HG03439 (cell line): ENCODE results near the gene SUN2.

ENCODE experiments used
- ATAC-seq: cut with Tn5 transposase; IDR thresholded peaks from one replicate; pipeline ENCODE4 v1.9.1; 2021; ENCODE audit warnings: mild to moderate bottlenecking, moderate library complexity; ENCODE audit not compliant: unreplicated experiment

The SUN2 gene

DNA sequence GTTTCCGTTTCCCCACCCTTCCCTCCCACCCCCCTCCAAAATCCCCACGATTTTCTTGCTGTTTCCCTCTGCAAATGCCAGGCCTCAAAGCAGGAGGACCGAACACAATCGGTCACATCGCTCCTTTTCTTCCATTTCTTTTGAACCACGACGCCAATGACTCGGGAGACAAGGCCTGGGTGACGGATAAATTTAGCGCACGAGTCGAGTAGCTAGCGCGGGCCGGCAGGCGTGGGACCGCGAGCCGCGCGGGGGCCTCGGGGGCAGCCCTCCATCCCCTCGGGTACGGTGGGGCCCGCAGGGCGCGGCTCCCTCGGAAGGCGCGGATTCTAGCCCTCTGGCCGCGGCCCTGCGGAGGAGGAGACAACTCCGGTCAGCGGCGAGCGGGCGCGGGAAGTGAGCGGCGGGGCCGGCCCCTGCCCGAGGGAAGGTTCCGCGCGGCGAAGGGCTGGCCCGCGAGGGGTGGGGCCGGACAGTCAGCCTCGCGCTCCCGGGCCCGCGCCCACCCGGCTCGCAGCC lies 55.5 kb downstream of the SUN2 start:
- ATAC-seq: no peak

DNA sequence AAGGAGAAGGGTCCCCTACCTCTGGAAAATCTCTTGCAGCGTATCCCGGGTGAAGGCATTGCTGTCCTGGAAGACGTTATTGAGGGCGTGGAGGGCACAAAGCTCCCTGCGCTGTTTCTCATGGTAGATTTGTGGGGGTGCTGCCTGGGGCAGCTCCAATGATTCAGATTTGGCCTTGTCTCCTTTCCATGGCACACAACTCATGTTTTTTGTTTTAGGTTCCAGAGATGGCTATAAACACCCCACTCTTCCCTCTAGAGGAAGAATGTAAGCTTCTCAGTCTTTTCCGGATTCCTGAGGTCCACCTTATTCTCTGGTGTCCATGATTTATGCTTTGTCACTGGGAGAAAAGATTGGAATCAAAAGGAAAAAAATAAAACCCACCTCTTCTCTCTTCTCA lies 56.0 kb downstream of the SUN2 start:
- no peak for ATAC-seq

DNA sequence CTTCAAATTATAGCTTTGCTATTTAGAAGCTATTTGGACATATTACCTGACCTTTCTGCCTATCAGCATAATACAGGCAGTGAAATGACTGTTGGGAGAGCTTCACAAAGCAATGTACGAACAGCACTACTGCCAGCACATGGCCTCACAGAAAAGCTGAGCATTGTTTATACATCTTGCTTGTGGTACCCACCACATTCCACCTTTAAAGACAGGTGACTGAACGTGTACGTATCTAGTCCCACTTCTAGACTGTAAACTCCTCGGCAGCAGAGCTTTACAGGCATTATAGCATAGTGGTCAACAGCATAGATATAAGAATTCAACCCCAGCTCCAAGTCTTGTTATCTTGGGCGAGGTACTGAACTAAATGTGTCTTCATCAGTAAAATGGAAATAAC lies 56.7 kb downstream of the SUN2 start:
- no peak for ATAC-seq

DNA sequence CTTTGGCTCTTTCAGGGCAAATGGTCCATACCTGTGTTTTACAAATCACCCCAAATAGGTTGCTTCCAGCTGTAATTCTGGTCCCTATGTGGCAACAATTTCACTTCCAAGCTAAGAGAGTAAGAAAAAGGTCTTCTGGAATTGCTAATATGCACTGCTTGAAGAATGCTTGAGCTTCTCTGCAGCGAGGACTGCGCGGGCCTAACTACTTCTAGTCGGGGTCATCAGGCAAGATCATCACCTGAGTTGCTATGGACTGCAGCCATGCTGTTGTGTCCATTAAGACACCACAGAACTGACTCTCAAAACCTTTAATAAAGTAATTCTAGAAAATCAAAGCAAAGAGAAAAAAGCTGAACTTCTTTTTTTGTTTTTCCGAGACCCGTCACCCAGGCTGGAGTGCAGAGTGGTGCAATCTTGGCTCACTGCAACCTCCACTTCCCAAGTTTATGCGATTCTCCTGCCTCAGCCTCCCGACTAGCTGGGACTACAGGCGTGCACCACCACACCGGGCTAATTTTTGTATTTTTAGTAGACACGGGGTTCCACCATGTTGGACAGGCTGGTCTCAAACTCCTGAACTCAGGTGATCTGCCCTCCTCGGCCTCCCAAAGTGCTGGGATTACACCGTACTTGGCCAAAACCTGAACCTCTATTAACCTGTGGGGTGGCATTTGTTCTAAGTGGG lies 57.2 kb downstream of the SUN2 start:
- ATAC-seq: no peak

DNA sequence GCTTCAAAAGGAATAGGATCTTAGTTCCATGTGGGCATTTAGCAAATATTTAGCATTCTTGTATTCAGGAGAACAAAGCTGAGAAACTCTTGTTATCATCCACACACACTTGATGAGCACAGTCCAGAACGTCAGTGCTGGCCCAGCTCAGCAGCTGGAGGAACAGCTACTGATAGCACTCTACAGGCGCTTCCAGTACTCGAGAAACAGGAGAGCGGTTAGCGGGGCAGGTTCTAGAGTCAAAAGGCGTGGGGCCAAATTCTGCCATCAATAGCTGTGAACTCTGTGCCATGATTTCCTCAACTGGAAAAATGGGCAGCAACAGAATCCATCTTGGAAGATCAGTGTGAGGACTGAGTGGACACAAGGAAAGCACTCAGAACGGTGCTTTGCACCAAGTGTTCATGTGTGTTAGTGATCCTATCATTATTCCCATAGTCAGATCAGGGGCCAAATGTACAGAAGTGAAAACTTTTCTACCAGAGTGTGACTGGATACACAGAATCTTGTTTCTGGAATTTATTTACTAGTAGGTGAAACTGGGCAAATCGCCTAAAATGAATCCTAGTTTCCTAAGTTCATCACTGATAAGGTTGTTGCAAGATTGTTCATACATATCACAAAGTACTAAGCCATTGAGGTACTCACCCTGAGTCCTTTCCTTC lies 58.2 kb downstream of the SUN2 start:
- no peak for ATAC-seq

DNA sequence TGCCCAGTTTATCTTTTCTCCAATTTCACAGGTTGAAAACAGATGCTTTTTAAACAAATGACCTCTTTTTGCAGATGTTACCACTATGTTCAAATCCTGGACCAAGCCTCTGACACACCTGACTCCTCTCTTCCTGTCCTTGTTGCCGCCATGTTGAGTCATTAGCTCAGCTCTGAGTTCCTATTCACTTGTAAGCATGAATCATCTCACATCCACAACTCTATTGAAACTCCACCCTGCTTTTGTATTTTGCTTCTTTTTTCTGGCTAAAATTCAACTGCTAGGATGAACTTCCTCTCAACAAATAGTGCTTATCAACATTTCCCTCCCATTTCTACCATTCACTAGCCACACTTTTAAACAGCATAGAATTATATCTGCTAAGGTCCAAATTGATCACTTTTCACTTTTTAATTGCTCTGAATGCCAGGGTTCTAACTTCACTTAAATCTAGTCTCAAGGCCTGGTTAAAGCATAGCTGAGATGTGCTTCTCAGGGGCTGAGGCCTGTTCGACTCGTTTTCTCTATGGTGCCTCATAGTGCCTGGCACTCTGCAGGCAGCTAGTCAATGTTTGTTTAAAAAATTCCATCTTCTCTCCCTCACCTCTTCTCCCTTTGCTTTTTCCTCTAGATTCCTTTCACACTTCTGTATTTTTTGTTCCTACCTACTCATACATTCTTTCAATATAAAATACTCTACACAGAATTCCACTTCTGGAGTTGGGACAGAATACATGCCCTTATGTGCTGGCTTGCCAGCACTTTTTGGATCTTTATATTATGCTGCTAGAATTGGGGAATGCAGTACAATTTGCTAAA lies 59.0 kb downstream of the SUN2 start:
- no peak for ATAC-seq

DNA sequence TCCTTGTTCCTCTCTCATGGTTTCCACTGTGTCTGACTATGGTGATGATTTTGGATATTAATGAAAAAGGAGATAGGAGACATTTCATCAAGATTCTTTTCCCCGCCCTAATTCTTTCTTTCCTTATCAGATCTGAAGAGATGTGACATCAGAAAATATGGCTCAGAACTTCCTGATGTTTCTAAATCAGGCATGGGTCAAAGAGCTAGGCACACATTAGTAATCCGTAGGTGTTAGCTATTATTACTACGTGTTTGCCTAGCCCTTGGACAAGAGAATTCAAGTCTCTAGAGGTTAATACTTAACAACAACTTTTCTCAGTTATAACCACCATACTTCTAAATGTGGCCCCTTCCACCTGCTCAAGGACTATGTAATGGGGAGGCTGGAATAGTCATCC lies 60.9 kb downstream of the SUN2 start:
- no peak for ATAC-seq

DNA sequence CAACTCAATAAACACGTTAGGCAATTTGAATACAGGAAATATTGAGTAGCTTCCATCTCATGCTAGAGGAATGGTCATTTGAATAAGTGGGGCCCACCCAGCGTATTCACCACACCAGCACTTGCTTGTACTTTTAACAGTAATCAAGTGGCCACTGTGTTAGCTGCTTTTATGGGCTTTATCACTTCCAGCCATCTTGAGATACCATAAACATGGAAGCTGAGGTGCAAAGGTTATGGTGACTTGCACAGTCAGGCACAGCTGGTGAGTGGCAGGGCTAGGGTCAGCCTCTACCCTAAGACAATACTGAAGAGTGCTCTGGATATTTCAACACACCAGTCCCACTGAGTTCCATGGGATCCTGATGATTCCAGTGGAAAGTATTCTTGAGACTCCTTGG lies 61.7 kb downstream of the SUN2 start:
- ATAC-seq: no peak

DNA sequence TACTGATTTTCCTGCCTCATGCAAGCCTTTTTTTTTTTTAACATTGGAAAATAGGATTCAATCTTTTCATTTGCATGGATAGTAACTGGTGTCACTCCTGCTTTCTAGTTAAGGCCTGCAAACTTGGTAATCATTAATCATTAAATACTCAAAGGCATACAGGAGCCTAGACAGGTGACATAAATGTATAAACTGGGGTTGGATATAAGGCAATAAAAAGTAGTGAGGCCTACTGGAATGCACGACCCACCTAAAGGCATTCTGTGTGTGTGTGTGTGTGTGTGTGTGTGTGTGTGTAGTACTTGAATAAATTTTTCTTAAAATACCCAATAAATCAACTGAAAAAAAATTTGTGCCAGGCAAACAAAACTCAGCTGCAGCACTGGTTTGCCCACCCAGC lies 66.1 kb downstream of the SUN2 start:
- no peak for ATAC-seq

DNA sequence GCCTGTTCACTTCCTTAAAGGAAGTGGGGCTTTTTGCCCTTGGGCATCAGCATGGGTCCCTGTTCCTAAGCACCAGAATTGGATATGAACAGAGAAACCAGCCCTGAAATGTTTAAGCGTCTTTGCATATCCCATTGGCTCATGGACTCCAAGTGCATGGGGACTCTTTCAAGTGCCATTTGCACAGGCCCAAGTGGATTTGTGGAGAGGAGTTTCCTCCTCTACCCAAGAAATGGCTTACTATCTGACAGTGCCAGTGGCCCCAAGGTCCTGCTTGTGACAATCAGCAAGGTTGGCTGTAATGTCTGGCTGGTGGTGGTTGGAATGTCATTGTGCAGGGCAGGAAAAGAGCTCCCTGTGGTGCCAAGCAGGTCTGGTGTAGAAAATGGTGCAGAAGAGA lies 70.0 kb downstream of the SUN2 start:
- no peak for ATAC-seq

DNA sequence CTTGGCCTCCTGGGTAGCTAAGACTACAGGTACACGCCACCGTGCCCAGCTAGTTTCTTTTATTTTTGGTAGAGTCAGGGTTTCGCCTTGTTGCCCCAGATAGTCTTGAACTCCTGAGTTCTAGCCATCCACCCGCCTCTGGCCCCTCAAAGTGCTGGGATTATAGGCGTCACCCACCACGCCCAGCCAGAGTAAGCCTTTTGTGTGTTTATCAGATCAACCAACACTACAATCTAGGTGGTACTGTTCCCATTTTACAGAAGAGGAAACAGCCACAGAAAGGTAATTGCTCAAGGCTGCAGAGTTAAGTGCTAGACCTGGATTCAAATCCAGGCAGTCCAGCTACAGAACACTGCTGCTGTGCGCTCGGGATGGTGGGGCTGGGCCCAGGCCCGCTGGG lies 70.9 kb downstream of the SUN2 start:
- ATAC-seq: no peak
